HG02870 (cell line): ENCODE data around the gene IP6K3.

Experiments used
- ATAC-seq: cut with Tn5 transposase; IDR thresholded peaks from one replicate; pipeline ENCODE4 v1.9.1; 2021; ENCODE audit warnings: mild to moderate bottlenecking, moderate library complexity; ENCODE audit not compliant: unreplicated experiment

IP6K3 gene

DNA sequence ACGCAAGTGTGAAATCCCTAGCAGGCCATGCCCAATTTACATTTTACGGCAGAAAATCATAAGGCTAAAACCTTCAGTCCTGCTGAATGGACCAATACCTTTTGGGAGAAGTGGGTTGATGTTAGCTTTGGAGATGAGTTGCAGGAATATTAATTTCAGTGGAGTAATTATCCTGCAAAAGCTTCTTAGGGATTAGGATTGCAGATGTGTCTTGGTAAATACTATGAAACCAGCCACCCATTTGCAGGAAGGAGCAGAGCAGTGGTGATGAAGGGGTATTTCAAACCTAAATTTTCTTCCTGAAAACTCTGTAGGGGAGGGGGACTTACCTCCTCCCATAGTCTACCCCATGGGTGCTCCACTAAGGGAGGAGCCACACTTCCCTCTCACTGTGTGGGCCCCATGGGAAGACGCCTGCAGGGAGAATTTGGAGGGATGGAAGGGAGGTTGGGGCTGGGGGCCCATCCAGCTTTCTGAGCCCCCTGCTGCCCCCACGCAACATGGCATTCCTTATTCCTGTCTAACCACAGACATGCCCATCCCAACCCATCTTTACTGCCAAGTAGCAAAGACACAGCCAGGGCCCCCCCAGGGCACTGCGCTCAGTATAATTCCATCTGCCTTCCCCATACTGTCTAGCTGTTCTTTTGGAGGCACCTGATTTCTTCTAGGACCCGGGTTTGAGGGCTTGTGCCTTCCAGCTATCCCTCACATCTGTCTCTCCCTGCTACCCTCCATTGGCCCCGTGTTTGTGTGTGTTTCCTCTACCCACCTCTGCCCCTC, 20.6 kb downstream of the IP6K3 start:
- ATAC-seq = no peak

DNA sequence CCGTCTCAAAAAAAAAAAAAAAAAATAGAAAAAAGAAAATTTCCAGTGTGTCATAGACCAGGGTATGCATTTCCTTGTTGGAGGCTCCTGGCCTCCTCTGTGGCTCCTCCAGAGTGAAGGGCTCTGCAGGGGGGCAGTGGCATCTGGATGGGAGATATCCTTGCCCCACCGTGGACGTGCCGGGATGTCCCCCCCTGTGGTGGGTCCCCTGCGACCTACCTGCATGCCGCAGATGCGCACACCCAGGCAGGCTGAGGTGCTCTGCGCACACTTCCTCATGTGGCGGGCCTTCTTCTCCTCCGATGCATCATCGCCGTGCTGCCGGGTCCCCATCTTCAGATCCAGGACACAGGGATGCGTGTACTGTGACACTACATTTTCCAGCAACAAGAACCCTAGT, 21.5 kb downstream of the IP6K3 start:
- ATAC-seq = no peak

DNA sequence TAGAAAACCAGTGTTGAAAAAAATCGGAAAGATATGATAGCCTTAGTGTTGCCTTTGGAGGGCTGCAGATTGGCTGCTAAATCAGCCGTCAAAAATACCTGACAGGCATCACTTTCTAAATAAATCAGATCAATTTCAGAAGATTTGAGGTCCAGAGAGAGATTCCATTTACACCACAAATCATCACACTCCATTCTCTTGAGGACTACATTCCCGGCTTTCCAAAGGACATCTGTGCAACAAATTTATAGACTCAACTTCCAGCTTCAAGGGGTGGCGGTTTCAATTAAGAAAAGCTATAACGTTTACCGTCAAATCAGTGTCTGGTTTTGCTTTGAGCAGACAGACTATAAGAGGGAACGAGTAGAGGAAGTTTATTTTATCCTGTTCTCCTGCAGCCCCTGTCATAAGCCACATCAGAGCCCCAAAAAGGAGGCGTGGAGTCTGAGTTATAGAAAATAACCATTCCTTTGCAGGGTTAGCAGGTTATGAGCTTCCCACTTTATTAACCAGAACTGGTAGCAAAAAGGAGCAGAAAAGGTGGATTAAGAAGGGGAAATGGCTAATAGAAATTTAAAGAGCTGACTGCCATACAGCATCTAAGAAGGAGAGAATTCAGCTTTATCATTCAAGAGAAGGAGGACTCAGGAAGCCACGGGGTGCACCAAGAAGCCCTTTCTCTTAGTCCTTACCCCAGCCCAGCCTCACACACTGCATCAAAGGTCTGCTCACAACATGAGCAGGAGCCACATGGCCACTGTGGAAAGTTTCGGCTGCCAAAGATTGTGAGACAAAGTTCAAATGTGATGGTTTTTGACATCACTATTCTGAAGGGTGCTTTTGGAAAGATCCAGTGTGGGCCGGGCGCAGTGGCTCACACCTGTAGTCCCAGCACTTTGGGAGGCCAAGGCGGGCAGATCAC, 22.3 kb downstream of the IP6K3 start:
- ATAC-seq = no peak

DNA sequence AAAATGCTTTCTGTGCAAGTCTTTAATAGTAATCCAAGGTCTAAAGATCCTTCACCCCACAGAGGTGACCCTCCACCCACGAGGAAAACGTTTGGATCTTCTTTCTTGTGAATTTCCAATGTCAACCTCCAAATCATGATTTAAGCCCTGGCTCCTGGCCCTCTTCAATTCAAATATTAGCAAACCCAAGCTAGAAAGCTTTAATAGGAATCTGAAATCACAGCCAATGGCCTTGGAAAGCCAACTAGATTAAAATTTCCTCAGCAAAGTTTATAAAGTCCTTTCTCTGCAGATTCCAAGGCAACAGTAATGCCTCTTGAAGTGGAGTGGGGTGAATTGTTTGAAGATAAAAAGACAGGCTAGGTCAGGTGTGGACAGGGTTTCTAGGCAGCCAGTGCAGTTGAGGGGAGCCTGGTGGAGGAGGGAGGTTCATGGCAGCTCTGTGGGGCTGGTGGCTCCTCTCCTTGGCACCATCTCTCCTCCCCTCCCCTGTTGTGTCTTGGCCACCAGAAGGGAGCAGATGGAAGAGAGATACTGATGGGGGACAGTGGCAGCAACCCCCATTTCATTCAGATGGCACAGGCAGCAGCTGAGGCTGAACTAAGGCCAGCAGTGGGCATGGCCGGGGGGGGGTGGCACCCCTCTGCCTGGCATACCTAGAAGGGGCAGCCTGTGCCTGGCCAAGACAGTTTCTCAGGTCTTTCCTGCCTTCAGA, 23.2 kb downstream of the IP6K3 start:
- ATAC-seq = no peak

DNA sequence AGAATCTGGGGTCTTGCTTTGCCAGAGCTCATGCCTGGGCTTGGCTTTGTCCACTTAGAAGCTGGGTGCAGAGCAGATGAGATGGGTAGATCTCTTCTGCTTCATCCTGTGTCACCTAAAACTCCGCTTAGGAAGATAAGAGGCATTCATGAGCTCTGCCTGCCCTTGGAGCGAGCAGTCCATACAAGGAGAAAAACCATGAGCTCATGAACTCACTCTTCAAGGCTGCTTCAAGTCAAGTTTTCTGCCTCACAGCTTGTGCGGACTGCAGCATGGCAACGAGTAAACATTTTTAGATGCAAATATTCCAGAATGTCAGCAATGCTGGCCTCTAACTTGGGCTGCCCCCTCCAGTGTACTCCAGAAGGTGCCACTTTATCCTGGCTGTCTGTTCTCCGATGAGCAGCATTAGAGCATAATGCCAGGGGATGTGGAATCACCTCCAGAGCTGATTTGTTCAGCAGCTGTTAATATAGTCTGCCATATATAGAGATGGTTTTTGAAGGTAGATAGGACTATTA, 24.5 kb downstream of the IP6K3 start:
- ATAC-seq = no peak

DNA sequence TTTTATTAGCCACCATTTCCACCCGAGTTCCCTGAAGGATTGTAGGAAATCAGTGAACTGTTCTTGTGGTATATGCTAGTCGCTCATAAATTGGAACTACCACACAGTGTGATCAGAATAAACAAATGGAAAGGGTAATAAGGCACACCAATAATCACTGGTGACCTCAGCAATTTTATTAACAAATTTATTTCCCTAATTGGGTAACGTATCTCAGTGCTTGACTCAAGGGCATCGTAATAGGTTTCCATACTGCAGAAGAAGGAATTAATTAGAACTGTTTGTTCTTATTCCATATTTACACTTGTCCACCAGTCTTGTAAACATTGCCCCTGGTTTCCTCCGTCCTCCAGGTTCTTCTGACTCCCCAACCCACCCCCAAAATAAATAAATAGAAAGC, 25.2 kb downstream of the IP6K3 start:
- ATAC-seq = no peak

DNA sequence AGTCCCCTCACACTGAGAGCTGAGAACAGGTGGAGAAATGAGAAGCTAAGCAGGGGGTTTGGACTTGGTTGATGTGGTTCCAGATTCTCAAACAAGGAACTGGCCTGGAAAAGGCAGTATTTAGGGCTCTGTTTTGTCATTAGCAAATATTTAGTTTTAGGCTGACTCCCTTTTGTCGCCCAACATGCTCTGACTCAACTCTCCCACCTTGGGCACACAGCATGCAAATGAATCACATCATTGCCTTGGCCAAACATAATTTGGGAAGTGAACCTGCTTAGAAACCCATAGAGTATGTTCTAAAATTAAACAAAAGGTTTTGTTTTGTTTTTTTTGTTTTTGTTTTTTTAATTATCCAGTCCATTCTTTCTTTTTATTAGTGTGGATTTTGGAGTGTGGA, 25.7 kb downstream of the IP6K3 start:
- peak; percentile 40 for ATAC-seq

DNA sequence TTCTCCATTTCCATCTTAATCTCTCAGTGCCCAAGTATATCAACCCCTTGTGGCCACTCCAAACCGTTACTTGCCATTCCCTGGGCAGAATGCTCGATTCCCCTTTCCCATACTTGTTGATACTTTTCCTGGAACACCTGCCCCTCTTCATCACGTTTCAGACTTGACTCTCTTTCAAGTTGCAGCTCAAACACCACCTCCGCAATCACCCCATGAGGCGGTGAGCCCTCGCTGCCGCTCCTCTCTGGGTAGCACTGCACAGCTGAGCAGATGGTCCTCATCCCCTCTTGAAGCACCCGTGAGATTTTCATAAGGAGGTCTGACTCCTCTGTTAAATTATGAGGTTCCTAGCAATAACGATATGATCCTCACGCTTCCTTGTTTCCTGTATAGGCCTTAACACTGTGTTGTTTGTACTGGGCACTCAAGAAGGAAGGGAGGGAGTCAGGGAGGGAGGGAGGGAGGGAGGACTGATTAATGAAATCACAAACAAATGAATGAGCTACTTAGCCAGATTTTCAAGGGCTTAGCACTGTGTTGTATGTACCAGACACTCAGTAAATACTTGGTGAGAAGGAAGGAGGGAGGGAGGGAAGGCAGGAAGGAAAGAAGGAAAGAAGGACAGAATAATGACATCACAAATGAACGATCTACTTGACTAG, 27.2 kb downstream of the IP6K3 start:
- no peak for ATAC-seq

DNA sequence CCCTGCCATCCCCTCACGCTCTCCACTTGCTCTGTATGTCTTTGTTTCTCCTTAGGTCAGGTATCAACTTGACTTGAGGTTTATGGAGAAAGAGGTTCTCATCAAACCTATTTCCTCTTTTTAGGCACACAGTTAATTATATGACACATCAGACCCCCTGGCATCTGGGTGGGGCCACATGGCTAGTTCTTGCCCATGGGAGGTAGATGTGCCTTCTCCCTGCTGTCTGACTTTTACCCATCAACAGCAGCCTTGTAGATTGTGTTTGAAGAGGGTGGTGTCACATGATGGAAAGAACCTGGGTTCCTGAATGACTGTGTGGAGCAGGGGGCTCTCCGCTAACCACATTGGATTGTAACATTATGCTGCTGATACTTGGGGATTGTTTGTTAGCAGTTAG, 28.0 kb downstream of the IP6K3 start:
- no peak for ATAC-seq

DNA sequence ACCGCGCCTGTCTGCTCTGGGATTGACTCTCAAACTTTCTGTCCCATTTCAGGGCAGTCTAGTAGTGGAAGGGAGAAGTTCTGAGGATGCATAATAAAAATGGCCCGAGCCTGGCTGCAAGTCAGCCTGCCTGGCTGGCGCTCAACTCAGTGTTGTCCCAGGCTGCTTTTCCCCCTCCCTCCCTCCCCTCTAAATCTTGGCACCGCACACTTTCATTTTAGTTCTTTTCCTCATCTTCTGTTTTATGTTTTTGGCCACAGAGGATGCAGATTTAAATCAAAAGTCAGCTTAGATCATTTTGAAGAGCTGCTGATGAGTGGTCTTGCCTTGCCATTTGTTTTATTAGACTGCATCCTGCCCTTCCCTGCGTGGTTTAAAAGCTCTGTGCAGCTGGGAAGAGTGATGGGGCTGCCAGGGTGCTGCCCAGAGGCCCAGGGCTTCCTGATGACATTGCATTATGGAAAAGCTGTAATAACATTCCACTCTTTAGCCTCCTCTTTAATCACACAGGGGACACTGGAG, 28.7 kb downstream of the IP6K3 start:
- no peak for ATAC-seq

DNA sequence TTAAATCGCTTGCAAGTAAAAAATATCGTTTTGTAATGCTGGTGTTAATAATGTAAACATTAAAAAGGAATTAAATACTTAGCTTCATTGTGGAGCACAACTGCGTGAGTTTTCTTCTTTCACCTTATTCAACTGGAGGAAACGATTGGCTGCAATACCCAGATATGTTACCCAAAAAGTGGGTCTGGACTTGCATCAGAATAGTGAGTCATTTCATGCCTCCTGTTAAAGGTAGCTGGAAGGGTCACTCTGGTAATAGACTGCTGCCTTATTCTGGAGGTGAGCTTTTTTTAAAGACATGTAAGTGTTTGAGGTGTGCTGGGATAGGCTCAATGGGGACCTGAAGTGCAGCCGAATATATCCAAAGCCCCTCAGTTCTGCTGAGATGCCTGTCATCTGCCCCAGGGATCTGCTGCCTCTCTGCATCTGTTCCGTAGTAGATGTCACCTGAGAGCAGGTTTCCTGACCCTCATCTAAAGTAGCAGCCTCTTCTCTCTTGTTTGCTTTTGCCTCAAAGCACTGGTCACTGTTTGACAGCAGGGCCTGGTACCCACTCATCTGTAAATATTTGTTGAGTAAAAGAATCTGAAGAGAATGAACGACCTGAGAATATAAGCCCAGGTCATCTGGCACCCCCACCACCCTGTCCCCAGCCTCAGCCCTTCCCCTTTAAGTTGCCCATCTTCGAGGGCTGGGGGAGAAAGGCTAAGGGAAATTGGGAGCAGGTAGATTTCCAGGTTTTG, 29.6 kb downstream of the IP6K3 start:
- no peak for ATAC-seq

DNA sequence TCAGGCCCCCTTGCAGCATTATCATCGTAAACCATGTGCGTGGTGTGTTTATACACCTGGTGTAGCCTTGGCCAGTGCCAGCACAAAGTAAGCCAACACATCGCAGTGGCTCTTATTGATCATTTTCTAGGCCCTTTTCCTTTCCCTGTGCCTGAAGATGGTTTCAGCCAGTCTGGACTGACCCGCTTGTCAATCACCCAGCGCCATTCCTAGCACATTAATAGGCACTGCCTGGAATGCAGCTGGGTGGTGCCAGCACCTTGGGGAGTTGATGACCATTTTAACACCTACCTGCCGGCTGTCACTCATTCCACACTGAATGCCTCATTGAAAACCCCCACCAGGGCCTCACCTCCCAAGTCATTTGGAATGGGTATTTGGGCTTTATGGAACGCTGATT, 30.3 kb downstream of the IP6K3 start:
- ATAC-seq = no peak

DNA sequence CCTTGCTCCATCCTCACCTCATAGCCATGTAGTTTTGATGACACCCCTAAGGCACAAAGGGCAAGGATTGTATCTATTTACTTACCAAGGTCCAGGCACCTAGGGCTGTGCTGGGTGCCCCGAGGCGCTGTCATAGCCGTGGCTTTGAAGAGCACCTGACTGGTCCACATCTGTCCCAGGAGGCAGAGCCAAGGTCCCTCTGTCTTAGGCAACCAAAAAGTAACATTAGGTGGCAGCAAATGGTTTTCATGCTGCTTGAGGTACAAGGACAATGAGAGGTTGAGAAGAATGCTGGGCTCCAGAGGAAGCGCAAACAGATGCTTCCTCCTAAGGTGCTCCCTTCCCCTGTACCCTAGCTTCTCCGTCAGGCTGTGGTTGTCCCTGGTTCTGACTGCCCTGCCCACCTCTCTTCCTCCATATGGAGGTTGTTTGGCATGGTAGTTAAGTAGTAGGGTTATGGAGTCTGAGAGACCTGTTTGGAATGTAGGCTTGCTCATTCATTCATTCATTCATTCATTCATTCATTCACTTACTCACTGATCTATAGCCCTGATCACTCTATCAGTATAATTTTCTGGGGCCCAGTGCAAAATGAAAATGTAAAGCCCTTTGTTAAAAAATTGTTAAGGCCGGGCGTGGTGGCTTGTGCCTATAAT, 32.2 kb downstream of the IP6K3 start:
- ATAC-seq = no peak

DNA sequence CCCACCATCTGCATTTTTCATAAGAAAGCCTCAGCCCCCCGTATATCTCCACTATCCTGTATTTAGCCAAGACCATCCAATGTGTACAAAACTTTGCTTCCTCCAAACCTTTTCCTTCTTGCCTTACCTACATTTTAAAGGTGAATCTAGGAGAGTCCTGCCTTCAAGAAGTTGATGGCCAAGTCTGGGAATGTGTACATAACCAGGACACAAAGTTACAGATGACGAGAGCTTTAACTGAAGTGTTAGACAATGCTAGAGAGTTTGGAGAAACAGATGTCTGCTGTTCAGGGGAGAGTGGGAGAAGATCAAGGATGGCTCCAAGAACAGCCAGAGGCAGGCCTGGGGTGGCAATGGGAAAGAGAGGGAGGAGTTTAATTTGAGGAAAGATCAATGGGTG, 32.9 kb downstream of the IP6K3 start:
- ATAC-seq = no peak

DNA sequence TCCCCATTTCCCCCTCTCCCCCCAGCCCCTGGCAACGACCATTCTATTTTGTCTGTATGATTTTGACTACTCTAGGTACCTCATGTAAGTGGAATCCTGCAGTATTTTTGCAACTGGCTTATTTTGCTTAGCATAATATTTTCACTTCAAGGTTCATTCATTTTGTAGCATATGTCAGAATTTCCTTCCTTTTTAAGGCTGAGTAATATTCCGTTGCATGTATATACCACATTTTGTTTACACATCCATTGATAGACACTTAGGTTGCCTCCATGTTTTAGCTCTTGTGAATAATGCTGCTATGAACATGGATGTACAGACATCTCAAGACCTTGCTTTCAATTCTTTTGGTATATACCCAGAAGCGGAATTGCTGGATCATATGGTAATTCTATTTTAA, 33.8 kb downstream of the IP6K3 start:
- ATAC-seq = no peak

DNA sequence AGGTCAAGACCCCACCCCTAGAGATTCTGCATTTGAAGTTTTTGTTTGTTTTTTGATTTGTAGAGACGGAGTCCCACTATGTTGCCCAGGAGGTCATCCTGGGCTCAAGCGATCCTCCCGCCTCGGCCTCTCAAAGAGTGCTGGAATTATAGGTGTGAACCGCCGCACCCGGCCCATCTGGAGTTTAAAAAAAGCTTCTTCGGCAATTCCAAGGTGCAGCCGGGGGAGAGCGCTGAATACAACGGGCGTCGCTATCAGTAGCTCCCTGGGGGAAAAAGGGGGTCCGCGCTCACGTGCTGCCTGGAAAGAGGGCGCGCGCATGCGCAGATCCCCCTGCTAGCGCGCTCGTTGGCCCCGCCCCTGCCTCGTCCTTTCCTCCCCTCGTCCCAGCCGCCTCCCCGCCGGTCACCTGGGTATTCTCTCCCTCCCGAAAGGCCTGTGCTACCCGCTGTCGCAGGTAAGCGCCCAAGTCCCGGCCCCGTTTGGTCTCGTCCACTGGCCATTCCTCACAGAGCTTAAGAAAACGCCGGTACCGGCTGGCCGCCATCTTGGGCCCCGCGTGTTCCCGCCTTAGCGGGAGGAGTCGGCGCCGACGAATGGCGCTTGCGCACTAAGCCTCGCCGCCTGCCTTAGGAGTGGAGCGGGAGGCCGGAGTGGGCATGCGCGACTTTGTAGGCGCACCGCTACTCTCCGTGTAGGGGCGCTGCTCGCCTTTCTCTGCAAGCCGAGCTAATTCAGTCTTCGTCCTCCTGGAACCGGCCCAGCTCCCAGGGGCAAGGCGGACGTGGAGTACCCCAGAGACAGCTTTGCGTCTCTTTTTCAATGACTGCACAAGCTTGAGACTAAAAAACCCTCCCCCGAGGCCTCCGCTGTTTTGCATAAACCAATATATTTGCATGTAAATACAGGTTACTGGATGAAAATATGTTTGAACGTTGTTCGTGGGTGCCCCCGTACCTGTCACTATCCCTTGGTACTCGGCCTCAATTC, 35.3 kb downstream of the IP6K3 start, which contains the start of gene UQCC2:
UQCC2 (minus strand) TSS at position 561 of the 990 bp plus-strand sequence; CDS start at position 547, 14 bp downstream.
- ATAC-seq = peak; percentile 81

DNA sequence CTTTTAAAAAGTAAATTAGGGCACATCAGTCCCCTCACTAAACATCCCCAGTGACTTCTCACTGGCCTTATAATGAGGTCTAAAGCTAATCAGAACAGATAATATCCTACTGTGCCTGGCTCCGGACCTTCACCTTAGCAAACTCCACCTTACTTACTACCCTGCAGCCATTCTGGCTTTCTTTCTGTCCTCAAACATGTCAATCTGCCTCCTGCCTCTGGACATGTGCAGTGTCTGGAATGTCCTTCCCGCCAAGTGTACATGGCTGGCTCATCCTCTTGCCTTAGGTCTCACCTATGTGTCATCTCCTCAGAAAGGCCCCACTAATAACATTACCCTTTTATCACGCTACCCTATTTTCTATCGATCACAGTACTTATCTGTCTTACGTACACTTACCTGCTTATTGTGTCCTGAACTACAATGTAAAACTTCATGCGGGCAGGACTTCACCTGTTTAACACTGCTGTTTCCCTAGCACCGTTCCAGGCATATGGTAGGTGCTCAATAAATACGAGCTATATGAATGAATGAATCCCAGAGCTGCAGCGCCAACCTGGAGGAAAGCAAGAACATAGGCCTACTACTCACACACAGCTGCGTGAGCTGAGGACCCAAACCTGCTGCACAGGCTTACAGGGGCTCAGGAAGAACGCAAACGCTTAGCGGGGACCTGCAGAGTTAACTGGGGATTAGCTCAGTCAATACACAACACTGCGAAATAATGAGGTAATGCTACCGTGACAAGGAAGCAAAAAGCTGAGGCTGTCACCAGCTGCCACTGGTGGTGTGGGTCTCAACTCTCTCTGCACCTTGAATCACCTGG, 36.2 kb downstream of the IP6K3 start:
- no peak for ATAC-seq
